ENCODE data around the gene DACH1.

Gene DACH1

DNA sequence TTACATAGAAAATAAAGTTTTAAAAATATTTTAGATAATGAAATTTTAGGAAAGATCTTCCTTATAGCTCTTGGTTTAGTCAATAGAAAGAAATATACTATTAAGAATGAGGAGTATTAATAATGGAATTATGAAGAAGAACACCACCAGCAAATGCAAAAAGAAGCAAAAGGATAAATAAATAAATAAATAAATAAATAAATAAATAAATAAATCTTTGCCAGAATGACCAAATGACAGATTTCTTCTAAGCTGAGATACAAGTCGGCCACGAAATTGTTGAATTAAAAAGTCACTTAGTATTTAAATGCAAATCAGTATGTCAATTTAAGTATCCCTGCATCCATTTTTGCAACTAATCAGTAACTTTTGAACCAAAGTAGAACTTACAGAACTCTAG is 95.9 kb downstream of the DACH1 start:
- no peak for DNase-seq

GRCh38 chr13:71770710-71771109 is 96.3 kb downstream of the DACH1 start:
- no peak for DNase-seq

DNA sequence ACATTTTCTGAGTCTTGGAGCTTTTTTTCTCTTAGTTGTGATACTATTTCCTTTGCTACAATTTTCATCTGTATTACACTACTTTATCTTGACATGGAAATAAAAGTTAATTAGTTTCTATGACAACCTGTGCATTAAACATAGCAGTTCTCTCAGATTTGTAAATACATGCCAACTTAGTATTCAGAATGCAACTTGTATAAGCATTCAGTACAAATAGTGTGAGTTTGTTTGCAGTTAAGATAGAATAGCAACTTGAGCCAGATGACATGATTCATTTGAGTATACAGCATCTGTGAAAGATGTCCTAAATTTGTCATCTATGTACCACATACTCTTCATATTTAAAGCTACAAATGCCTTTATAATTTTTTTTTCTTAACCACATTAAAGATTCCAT is 98.1 kb downstream of the DACH1 start:
- DNase-seq = no peak

- no peak for DNase-seq
These were observed 107.1 kb downstream of the DACH1 start for GRCh38 chr13:71759651-71760511.

- no peak for DNase-seq
These were observed 108.2 kb downstream of the DACH1 start for GRCh38 chr13:71758828-71759227.

DNA sequence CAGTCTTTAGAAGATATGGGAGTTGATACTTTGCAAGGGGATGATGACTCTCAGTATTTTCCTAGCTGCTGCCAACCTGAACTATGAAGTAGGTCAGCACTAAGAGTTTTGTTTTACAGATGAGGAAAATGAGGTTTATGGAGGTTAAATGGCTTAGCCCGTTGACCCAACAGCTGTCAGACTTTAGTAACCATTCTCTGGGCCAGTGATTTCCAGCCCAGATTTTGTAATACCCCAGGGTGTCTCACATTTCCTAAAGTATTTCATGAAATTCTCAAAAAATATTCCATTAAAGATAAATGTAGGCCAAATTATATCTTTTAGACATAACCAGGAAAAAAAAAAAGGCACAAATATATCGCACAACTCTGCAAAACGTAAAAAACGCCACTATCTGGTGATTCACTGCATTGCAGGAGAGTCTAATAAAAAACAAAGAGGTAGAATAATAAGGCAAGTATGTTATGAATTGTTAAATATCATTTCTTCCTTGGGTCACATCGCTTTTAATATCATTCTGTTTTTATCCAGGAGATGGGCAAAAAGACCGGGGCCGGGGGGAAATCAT is 112.5 kb downstream of the DACH1 start:
- DNase-seq = no peak

DNA sequence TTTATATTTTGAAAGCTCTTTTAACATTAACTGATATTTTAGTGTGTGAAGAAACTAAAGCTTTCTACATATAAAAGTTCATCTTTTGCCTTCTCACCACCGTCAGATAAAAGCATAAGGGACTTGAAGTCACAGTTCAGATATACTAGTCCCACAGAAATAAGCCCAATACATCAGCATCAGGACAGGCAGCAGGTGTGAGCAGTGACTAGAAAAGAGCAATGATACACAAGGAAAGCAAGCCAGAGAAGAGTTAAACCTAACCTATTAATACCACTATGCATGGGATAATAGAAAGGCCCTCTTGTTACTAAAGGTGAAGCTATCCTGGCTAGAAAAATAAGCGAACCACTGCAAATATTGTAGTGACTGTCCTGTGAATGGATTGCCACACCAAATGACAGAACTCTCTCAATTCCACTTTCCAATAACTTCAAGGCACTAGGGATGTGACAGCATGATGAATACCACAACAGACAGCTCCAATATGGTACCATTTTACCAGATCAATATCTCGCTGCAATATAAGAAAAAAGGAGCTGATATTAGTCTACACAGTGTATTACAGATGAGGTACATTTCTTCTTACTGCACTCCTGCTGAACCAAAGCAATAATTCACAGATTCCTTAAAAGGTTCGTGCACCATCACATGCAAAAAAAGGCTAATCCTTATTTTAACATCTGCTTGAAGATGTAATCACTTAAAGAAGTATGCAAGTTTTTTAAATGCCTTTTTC is 114.1 kb downstream of the DACH1 start:
- DNase-seq = no peak

DNA sequence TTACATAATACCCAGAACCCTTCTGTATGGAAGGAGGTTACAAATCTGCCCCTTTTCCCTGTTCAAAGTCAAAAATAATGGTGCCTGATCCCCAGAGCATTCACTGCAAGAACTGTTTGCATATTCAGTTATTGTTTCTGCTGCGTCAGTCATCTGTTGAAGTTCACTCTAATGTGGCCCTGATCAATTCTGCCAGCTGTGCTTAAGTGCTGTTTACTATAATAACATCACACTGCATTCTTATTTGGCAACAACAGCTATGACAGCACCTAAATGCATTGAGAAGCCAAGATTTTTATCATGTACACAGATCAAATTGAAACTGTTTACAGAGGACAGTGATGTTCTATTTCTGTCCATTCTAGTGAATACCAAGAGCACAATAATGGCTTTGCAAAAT is 115.9 kb downstream of the DACH1 start:
- no peak for DNase-seq

GRCh38 chr13:71730267-71730666 is 136.7 kb downstream of the DACH1 start:
- no peak for DNase-seq

- no peak for DNase-seq
These were observed 137.6 kb downstream of the DACH1 start for GRCh38 chr13:71729441-71729840.

DNA sequence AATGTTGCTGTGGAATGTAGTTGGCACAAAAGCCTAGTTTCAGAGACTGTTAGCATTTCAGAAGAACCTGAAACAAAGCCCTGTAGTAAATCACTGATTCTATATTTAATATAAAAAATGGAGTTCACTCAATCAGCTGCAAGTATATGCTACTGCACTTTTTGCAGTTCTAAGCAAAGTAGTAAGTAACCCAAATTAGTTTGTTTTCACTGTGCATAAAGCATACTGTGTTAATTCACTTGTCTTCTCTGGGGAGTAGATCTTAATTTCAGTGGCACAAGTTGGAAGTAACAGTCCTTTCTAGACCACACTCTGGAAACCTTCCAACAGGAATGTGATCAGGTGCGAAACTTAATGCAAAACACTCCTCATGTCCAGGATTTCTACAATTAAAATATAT is 139.3 kb downstream of the DACH1 start:
- DNase-seq = no peak

- DNase-seq = no peak
These were observed 140.0 kb downstream of the DACH1 start for GRCh38 chr13:71727042-71727441.

DNA sequence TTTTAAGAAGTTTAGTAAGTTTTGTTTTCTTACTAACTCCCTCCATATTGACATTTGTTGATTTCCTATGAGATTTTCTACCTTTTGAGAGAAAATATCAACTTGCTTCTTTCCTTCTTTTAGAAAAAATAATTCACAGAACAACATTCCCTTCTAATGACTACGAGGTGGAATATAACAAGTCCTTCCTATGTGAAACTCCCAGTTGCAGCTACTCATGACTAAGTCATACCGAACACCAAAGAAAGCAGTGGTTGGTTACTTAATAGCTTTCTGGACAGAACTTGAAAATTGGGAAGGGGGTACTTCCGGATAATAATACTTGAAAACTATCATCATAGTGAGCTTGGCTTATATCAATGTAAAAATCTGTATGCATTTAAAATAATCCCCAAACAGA is 144.8 kb downstream of the DACH1 start:
- DNase-seq = no peak

DNA sequence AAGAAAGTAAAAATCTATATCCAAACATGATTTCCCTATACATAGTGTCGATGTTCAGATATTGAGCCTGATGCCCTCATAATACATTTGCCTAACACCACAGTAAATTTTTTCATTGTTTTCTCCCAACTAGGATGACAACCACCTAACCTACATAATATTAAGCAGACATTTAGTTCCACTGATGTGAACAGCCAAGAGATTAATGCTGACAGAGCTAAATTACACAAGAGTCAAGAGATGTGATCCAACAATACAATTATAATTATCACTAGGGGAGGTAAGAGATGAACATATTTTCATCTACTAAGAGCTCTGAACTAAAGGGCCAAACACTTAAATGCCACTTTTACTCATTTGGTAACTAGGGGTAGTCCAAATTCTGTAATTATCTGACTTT is 145.9 kb downstream of the DACH1 start:
- DNase-seq = no peak

GRCh38 chr13:71718931-71719330 is 148.1 kb downstream of the DACH1 start:
- DNase-seq = no peak

GRCh38 chr13:71714802-71715375 is 152.1 kb downstream of the DACH1 start:
- no peak for DNase-seq

- no peak for DNase-seq
These were observed 153.9 kb downstream of the DACH1 start for GRCh38 chr13:71712988-71713653.

GRCh38 chr13:71704656-71705055 is 162.3 kb downstream of the DACH1 start:
- no peak for DNase-seq

DNA sequence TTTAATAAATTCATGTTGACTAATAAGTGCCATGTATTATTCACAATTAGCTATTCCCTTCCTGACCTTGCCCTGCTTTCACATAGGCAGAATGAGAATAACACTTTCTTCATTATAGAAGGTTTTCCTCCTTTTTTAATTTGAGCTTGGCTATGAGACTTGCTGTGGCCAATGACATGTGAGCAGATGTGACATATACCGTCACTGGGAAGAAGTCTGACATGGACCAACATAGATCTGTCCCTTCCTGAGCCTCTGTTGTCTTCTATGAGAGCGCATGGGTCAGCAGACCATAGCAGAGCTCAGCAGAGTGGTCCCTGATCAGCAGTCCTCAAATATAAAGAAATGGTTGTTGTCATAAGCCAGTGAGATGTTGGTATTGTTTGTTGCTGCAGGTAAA is 163.9 kb downstream of the DACH1 start:
- no peak for DNase-seq

GRCh38 chr13:71702253-71702652 is 164.8 kb downstream of the DACH1 start:
- DNase-seq = no peak

- no peak for DNase-seq
These were observed 165.3 kb downstream of the DACH1 start for GRCh38 chr13:71701741-71702140.

DNA sequence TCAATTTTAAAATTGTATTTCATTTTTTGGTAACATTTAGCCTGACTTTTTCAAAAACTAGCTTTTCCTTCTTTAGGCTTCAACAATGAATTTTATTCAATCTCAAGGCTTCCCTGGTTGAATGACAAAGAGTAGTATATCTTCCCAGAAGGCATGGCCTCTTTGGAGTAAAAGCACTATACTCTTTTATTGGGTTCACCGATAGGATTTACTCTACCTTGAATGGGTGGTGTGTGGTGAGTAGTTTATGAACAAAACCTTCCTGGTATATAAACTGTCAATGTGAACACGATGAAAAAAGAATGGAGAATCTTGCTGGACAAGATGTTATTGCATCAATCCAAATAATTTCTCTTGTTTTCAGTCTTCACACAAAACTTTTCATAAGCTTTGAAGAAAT is 167.7 kb downstream of the DACH1 start:
- DNase-seq = no peak

DNA sequence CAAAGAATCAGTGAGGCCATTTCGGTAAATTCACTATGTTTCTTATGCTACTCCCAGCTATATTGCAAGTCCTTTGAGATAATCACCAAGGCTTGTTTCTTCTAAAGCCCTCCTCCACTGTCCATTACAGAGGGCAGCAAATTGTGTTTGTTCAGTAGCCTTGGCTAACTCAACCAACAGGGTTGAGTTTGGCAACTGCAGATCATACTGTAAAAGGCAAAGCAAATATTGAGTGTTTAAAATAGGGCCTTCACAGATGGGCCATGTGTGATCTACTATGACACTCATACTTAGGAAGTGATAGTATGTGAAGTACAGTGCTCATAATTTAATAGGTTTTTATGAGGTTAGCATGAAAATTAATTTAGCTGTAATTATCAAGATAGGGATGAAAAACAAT is 171.3 kb downstream of the DACH1 start:
- no peak for DNase-seq
